ENCODE results near the gene SLC34A1.

DNA sequence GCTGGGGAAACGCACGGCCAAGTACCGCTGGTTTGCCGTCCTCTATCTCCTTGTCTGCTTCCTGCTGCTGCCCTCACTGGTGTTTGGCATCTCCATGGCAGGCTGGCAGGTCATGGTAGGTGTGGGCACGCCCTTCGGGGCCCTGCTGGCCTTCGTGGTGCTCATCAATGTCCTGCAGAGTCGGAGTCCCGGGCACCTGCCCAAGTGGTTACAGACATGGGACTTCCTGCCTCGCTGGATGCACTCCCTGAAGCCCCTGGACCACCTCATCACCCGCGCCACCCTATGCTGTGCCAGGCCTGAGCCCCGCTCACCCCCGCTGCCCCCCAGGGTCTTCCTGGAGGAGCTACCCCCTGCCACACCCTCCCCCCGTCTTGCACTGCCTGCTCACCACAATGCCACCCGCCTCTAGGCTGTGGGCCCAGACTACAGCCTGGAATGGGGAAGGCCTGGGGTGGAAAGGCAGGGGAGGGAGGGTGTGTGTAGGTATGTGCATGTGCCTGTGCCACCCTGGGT lies 13.7 kb downstream of the SLC34A1 start:
- TF ChIP-seq, protein P1, sequence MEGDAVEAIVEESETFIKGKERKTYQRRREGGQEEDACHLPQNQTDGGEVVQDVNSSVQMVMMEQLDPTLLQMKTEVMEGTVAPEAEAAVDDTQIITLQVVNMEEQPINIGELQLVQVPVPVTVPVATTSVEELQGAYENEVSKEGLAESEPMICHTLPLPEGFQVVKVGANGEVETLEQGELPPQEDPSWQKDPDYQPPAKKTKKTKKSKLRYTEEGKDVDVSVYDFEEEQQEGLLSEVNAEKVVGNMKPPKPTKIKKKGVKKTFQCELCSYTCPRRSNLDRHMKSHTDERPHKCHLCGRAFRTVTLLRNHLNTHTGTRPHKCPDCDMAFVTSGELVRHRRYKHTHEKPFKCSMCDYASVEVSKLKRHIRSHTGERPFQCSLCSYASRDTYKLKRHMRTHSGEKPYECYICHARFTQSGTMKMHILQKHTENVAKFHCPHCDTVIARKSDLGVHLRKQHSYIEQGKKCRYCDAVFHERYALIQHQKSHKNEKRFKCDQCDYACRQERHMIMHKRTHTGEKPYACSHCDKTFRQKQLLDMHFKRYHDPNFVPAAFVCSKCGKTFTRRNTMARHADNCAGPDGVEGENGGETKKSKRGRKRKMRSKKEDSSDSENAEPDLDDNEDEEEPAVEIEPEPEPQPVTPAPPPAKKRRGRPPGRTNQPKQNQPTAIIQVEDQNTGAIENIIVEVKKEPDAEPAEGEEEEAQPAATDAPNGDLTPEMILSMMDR (IDR thresholded peaks at IDR 0.05): no peak
- no peak for TF ChIP-seq POLR2A (IDR thresholded peaks at IDR 0.05)
